ENCODE results near the gene PCNT.

GRCh38 chr21:46457801-46458314 lies 133.9 kb downstream of the PCNT start:
- TF ChIP-seq CTCF (IDR thresholded peaks at IDR 0.05), result no peak
- TF ChIP-seq ZBTB21 (CRISPR knock-in tag; IDR thresholded peaks at IDR 0.05; ENCODE audit: borderline replicate concordance), result no peak
- TF ChIP-seq NR3C1 (CRISPR knock-in tag; conservative IDR thresholded peaks at IDR 0.05; ENCODE audit: low read depth), result no peak
- no peak for TF ChIP-seq ATF3 (CRISPR knock-in tag; conservative IDR thresholded peaks at IDR 0.05)
- no peak for TF ChIP-seq FOXJ3 (CRISPR knock-in tag; IDR thresholded peaks at IDR 0.05; ENCODE audit: borderline replicate concordance)
- no peak for TF ChIP-seq USF1 (CRISPR knock-in tag; IDR thresholded peaks at IDR 0.05)
- TF ChIP-seq TCF7 (CRISPR knock-in tag; IDR thresholded peaks at IDR 0.05; ENCODE audit: low read depth), result no peak
- no peak for TF ChIP-seq SP1 (CRISPR knock-in tag; conservative IDR thresholded peaks at IDR 0.05)
- no peak for TF ChIP-seq NFATC4 (CRISPR knock-in tag; IDR thresholded peaks at IDR 0.05)
- no peak for TF ChIP-seq FOXK1 (CRISPR knock-in tag; IDR thresholded peaks at IDR 0.05)
- TF ChIP-seq FOXP1 (CRISPR knock-in tag; IDR thresholded peaks at IDR 0.05; ENCODE audit: borderline replicate concordance), result no peak
- no peak for TF ChIP-seq ZNF396 (CRISPR knock-in tag; IDR thresholded peaks at IDR 0.05; ENCODE audit: borderline replicate concordance)
- no peak for TF ChIP-seq MAX (CRISPR knock-in tag; IDR thresholded peaks at IDR 0.05)
- TF ChIP-seq CREB1 (CRISPR knock-in tag; IDR thresholded peaks at IDR 0.05), result no peak
